K562 treated with DMSO at 1 percent for 12 hours (cell line): Measurements from ENCODE around the gene H1-8. TPM values are rescaled to one million over a fixed set of nuclear protein-coding genes. Genes with fewer than 3 reads are reported as not detected.

ENCODE experiments used
- total RNA-seq: library from RNA; unstranded; fragments of 300-600 nt; gene quantifications from 2 replicates; pipeline ENCODE4 v1.2.3, GENCODE V29; 2022; ENCODE audit not compliant: insufficient read depth

The H1-8 gene
- not detected in 2 replicates for total RNA-seq

GRCh38 chr3:129543156-129543790 lies at the start of gene H1-8:
H1-8 (plus strand) TSS chr3:129543175; CDS start chr3:129543219, 44 bp downstream.

GRCh38 chr3:129528589-129529100 lies 14.3 kb upstream of the H1-8 start, which contains the start of gene RHO:
RHO (plus strand) TSS chr3:129528639; CDS start chr3:129528734, 95 bp downstream.

Other genes starting within 250 kb of the H1-8 start
- 0.24 and 0.58 TPM in 2 replicates for gene EFCAB12, start 114.5 kb upstream of the H1-8 start, total RNA-seq
- 17.4 and 48.5 TPM in 2 replicates for gene MBD4, start 103.2 kb upstream of the H1-8 start, total RNA-seq
- gene IFT122, start 103.0 kb upstream of the H1-8 start, total RNA-seq: 9.5 and 13.2 TPM in 2 replicates
- gene RHO, start 14.5 kb upstream of the H1-8 start, total RNA-seq: not detected in 2 replicates
- 9.1 and 18.2 TPM in 2 replicates for gene PLXND1, start 63.5 kb downstream of the H1-8 start, total RNA-seq